ENCODE data around the gene ZNF628.
A peak's percentile ranks its signal among the peaks of the same experiment; 100 is the strongest.

The ZNF628 gene

GRCh38 chr19:55465460-55466240 lies 10.8 kb upstream of the ZNF628 start:
- DNase-seq, result no peak

GRCh38 chr19:55466241-55466614 lies 10.2 kb upstream of the ZNF628 start:
- no peak for DNase-seq

- peak; percentile 43 for DNase-seq
These were observed 9.0 kb upstream of the ZNF628 start for GRCh38 chr19:55467236-55468053.

GRCh38 chr19:55468054-55468393 lies 8.4 kb upstream of the ZNF628 start:
- no peak for DNase-seq

- DNase-seq, result peak; percentile 63
These were observed 5.2 kb upstream of the ZNF628 start for GRCh38 chr19:55471266-55471665.

GRCh38 chr19:55472463-55472862 lies 4.0 kb upstream of the ZNF628 start:
- DNase-seq, result no peak

GRCh38 chr19:55473225-55474012 lies 3.0 kb upstream of the ZNF628 start:
- peak; percentile 33 for DNase-seq

GRCh38 chr19:55474269-55475265 lies 1.9 kb upstream of the ZNF628 start:
- DNase-seq, result peak; percentile 34

GRCh38 chr19:55477905-55478304 lies 1.5 kb downstream of the ZNF628 start:
- peak; percentile 32 for DNase-seq

GRCh38 chr19:55478364-55478763 lies 1.9 kb downstream of the ZNF628 start:
- DNase-seq, result no peak

GRCh38 chr19:55479045-55479444 lies 2.6 kb downstream of the ZNF628 start:
- no peak for DNase-seq

GRCh38 chr19:55479451-55480230 lies 3.2 kb downstream of the ZNF628 start:
- no peak for DNase-seq

- DNase-seq, result no peak
These were observed 4.9 kb downstream of the ZNF628 start for GRCh38 chr19:55481148-55481793.

GRCh38 chr19:55481794-55482155 lies 5.4 kb downstream of the ZNF628 start:
- no peak for DNase-seq

GRCh38 chr19:55482156-55482961 lies 5.9 kb downstream of the ZNF628 start:
- DNase-seq, result no peak

- DNase-seq, result no peak
These were observed 6.7 kb downstream of the ZNF628 start for GRCh38 chr19:55482967-55483705.

GRCh38 chr19:55483706-55484592 lies 7.5 kb downstream of the ZNF628 start:
- DNase-seq, result peak; percentile 16
